Measurements from ENCODE around the gene RAB3A.

Gene RAB3A

GRCh38 chr19:18194181-18194530, 9.7 kb downstream of the RAB3A start:
- no peak for TF ChIP-seq CTCF (IDR thresholded peaks at IDR 0.05; ENCODE audit: low read depth, low read length)
- Histone ChIP-seq H3K9ac (ENCODE audit: low read length) (peak overlapping the region; percentile 69; the same call in 1 of the 2 replicates), H3K27ac (ENCODE audit: low read length) (no peak overlapping the region)

DNA sequence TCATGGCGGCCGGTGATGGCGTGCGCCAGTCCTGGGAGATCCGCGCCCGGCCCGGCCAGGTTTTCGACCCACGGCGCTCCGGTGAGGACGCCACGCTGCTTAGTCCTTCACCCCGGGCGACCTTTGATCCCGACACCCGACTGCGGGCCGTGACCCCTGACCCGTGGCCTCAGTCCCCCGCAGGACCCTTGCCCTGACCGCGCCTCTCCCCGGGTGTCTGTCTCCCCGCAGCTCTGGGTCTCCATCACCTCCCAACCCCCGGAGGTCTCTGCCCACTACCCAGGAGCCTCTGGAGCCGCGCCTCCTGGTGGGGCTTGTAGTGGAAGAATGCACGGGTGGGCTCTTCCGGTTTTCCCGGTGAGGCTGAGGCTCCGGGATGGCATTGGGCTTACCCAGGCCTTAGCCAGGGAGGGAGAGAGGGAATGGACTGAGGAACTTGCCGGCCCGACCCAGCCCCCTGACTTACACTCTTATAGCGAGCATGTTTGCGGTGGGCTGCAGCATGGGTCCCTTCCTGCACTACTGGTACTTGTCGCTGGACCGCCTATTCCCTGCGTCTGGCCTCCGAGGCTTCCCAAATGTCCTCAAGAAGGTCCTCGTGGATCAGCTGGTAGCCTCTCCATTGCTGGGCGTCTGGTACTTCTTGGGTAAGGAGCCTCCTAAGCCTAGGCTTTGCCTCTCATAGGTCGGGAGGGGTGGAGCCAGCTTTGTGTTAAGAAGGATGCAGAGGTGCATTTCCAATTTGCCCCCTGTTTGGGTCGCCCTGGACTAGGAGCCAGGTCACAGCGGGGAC, 10.3 kb downstream of the RAB3A start:
- TF ChIP-seq EZH2phosphoT487 (IDR thresholded peaks at IDR 0.05; ENCODE audit: low read depth) (no peak), CTCF (IDR thresholded peaks at IDR 0.05; ENCODE audit: low read depth, low read length) (no peak)
- peak overlapping the region; percentile 87 for H3K4me3 ChIP-seq (ENCODE audit: low read length)
- peaks cover 20% of the 10 kb centered on the region for H3K4me1 ChIP-seq (ENCODE audit: low read length)
- H3K9me3 ChIP-seq (ENCODE audit: insufficient read depth, low read length): no peaks in the 10 kb centered on the region
- H3K36me3 ChIP-seq (replicated peaks; ENCODE audit: low read depth, low read length): peaks cover 3% of the 10 kb centered on the region
- no peaks in the 10 kb centered on the region; the same call in 1 of the 2 replicates for H4K20me1 ChIP-seq (ENCODE audit: insufficient read depth, low read length)
- H2AFZ ChIP-seq (ENCODE audit: low read depth, low read length): 0 out of 2 replicates have a peak overlapping the region, but pooled peaks have one; percentile 13
- H3K27me3 ChIP-seq (ENCODE audit: low read depth, low read length): no peaks in the 10 kb centered on the region
- peak overlapping the region; percentile 7; the same call in 1 of the 2 replicates for H3K27ac ChIP-seq (ENCODE audit: low read length)
- peaks cover 12% of the 10 kb centered on the region for H3K79me2 ChIP-seq (ENCODE audit: low read length)
- peak overlapping the region; percentile 69 for H3K9ac ChIP-seq (ENCODE audit: low read length)
- H3K4me2 ChIP-seq (ENCODE audit: low read length): peak overlapping the region; percentile 90

More at GRCh38 chr19:18194181-18194530, 9.7 kb downstream of the RAB3A start:
- Histone ChIP-seq H3K4me3 (ENCODE audit: low read length) (peak overlapping the region; percentile 87), H3K27me3 (ENCODE audit: low read depth, low read length) (no peaks in the 10 kb centered on the region), H3K36me3 (replicated peaks; ENCODE audit: low read depth, low read length) (peaks cover 3% of the 10 kb centered on the region), H3K4me1 (ENCODE audit: low read length) (peaks cover 20% of the 10 kb centered on the region), H3K4me2 (ENCODE audit: low read length) (peak overlapping the region; percentile 90), H3K9me3 (ENCODE audit: insufficient read depth, low read length) (no peaks in the 10 kb centered on the region), H3K79me2 (ENCODE audit: low read length) (peaks cover 12% of the 10 kb centered on the region), H2AFZ (ENCODE audit: low read depth, low read length) (no peak overlapping the region), H4K20me1 (ENCODE audit: insufficient read depth, low read length) (no peaks in the 10 kb centered on the region; the same call in 1 of the 2 replicates)

DNA sequence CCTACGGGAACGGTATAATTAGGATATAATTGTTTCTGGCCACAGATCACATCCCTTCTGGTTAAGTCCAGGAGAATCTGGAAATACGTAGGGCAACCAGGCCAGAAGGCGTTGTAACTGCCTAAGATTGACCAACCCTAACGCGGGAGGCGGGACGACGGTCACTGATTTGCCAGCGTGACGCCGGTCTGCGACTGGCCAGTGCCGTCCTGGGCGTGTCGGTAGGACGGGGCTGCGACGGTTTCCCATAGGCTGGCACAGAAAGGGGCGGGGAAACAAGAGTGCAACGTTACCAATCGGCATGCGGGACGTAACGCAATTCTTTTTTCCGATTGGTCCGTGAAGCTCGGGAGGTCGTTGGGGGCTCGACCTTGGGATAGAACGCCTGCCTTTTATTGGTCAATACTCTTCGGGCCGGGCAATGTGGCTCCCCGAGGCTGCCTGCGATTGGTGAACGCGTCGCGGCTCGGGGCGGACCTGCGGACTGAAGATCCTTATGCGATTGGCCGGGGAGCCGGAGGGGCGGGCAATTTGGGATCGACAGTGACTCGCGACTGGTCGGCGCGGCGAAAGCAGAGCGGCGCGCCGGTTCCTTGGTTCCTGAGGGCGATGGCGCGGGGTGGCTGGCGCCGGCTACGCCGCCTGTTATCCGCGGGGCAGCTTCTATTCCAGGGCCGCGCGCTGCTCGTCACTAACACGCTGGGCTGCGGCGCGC, 11.0 kb downstream of the RAB3A start, which contains the start of gene MPV17L2:
MPV17L2 (plus strand) TSS at position 546 of the 715 bp plus-strand sequence; CDS start at position 610, 64 bp downstream.
- no peaks in the 10 kb centered on the region; the same call in 1 of the 2 replicates for H4K20me1 ChIP-seq (ENCODE audit: insufficient read depth, low read length)
- no peaks in the 10 kb centered on the region for H3K27me3 ChIP-seq (ENCODE audit: low read depth, low read length)
- H3K79me2 ChIP-seq (ENCODE audit: low read length): peaks cover 12% of the 10 kb centered on the region
- no peak for TF ChIP-seq EZH2phosphoT487 (IDR thresholded peaks at IDR 0.05; ENCODE audit: low read depth)
- TF ChIP-seq CTCF (IDR thresholded peaks at IDR 0.05; ENCODE audit: low read depth, low read length): no peak
- peaks cover 3% of the 10 kb centered on the region for H3K36me3 ChIP-seq (replicated peaks; ENCODE audit: low read depth, low read length)
- peak within 1 kb of the TSS; percentile 87 for H3K4me3 ChIP-seq (ENCODE audit: low read length)
- H3K4me1 ChIP-seq (ENCODE audit: low read length): peaks cover 20% of the 10 kb centered on the region
- peak within 1 kb of the TSS; percentile 87 for H3K27ac ChIP-seq (ENCODE audit: low read length)
- no peaks in the 10 kb centered on the region for H3K9me3 ChIP-seq (ENCODE audit: insufficient read depth, low read length)
- H2AFZ ChIP-seq (ENCODE audit: low read depth, low read length): 0 out of 2 replicates have a peak within 1 kb of the TSS, but pooled peaks have one; percentile 13
- H3K9ac ChIP-seq (ENCODE audit: low read length): peak within 1 kb of the TSS; percentile 77
- H3K4me2 ChIP-seq (ENCODE audit: low read length): peak within 1 kb of the TSS; percentile 90

GRCh38 chr19:18191640-18192062, 12.2 kb downstream of the RAB3A start:
- peaks cover 12% of the 10 kb centered on the region for H3K79me2 ChIP-seq (ENCODE audit: low read length)
- no peaks in the 10 kb centered on the region for H3K9me3 ChIP-seq (ENCODE audit: insufficient read depth, low read length)
- H3K9ac ChIP-seq (ENCODE audit: low read length): peak overlapping the region; percentile 21; the same call in 1 of the 2 replicates
- H3K27me3 ChIP-seq (ENCODE audit: low read depth, low read length): no peaks in the 10 kb centered on the region
- no peaks in the 10 kb centered on the region; the same call in 1 of the 2 replicates for H4K20me1 ChIP-seq (ENCODE audit: insufficient read depth, low read length)
- no peak for TF ChIP-seq CTCF (IDR thresholded peaks at IDR 0.05; ENCODE audit: low read depth, low read length)
- TF ChIP-seq EZH2phosphoT487 (IDR thresholded peaks at IDR 0.05; ENCODE audit: low read depth): no peak
- H3K4me2 ChIP-seq (ENCODE audit: low read length): peak overlapping the region; percentile 82
- H3K27ac ChIP-seq (ENCODE audit: low read length): peak overlapping the region; percentile 87
- peak overlapping the region; percentile 29; the same call in 1 of the 2 replicates for H2AFZ ChIP-seq (ENCODE audit: low read depth, low read length)
- H3K4me1 ChIP-seq (ENCODE audit: low read length): peaks cover 20% of the 10 kb centered on the region
- no peaks in the 10 kb centered on the region for H3K36me3 ChIP-seq (replicated peaks; ENCODE audit: low read depth, low read length)
- peak overlapping the region; percentile 78 for H3K4me3 ChIP-seq (ENCODE audit: low read length)
